Astrocyte of the spinal cord (primary cell): Measurements from ENCODE around the gene BLID.

Source experiments
- DNase-seq: peaks from one replicate; pipeline ENCODE4 v3.0.0; 2011; ENCODE audit warnings: low read depth, low spot score
- H3K4me3 ChIP-seq: 2 replicates; pipeline ENCODE4 v1.5.1; 2011; ENCODE audit warnings: low read depth, mild to moderate bottlenecking, low read length, moderate library complexity
- in situ Hi-C: cut with HindIII; loops from 2 replicates; pipeline ENCODE4 v1.10.0; 2017; ENCODE audit warnings: low sequenced_read_pairs
- TF ChIP-seq, protein P1 (sequence below): IDR thresholded peaks from 2 replicates; pipeline ENCODE4 v1.5.1; 2012; ENCODE audit warnings: low read depth, mild to moderate bottlenecking, low read length, inconsistent platforms

The BLID gene

DNA sequence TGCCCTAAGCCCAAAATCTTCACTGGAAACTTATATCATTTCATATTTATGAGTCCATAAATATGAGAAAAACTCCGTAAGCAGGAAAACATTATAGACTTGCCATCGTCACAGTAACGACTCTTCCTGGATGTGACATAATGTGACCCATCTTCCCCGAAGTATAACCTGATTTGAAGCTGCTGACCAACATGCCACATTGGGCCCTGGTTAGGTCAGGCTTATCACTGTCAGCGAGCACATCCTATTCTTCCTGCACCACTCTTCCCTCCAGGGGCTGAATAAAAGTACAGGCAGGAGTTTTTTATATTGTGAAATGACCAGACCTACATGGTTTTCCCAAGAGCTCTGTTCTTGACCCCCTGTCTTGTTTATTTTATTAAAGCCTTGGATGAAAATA lies 12.1 kb upstream of the BLID start:
- in situ Hi-C loops = no loop called here
- no peak overlapping the region for H3K4me3 ChIP-seq
- DNase-seq = no peak
- TF ChIP-seq, protein P1, sequence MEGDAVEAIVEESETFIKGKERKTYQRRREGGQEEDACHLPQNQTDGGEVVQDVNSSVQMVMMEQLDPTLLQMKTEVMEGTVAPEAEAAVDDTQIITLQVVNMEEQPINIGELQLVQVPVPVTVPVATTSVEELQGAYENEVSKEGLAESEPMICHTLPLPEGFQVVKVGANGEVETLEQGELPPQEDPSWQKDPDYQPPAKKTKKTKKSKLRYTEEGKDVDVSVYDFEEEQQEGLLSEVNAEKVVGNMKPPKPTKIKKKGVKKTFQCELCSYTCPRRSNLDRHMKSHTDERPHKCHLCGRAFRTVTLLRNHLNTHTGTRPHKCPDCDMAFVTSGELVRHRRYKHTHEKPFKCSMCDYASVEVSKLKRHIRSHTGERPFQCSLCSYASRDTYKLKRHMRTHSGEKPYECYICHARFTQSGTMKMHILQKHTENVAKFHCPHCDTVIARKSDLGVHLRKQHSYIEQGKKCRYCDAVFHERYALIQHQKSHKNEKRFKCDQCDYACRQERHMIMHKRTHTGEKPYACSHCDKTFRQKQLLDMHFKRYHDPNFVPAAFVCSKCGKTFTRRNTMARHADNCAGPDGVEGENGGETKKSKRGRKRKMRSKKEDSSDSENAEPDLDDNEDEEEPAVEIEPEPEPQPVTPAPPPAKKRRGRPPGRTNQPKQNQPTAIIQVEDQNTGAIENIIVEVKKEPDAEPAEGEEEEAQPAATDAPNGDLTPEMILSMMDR = no peak

DNA sequence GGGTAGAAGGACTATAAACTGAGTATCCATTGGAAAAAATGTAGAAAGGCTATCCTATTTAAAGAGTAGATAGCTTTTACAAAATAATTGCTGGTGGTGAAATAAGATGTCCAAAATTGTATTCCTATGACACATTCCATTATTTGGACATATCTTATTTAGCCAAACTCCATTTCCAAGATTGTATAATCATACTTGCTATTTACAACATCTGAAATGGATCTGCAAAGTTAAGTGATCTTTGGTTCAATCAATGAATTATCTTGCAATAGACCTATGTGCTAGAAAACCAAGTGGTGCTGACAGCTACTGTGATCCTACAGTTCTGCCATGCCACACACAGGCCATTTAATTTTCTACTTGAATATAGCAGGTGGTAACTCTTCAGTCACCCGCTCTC lies 11.0 kb upstream of the BLID start:
- in situ Hi-C loops = no loop called here
- H3K4me3 ChIP-seq = no peak overlapping the region
- TF ChIP-seq, protein P1 = no peak
- DNase-seq = no peak

DNA sequence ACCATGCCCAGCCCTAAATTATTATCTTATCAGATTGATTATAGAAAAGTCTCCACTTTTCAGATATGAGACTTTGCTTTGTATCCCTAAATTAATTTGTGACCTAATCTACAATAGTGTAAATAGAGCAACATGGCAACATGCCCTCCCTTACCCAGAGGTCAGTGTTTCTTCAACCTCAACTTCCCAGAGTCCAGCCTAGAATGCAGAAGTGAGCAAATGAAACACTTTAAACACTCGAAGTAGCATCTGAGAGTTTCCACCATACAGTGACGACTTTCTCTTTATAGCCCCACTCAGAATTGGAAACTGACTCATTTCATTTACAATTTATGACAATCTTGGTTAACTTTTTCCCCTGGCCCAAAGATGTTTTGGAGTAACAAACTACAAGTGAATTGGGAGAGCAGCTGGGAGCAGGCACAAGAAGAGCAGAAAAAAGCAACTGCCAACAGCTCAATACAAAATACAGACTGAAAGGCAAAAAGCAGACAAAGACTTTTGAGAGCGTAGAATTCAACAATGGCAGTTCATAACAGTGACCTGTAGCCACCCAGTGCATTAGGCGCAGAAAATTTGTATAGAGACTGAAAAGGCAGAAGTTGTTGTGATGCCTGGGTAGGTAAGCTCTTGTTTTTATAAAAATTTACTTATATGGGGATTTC lies 10.1 kb upstream of the BLID start:
- H3K4me3 ChIP-seq = no peak overlapping the region
- in situ Hi-C loops = no loop called here
- no peak for DNase-seq
- TF ChIP-seq, protein P1 = no peak

DNA sequence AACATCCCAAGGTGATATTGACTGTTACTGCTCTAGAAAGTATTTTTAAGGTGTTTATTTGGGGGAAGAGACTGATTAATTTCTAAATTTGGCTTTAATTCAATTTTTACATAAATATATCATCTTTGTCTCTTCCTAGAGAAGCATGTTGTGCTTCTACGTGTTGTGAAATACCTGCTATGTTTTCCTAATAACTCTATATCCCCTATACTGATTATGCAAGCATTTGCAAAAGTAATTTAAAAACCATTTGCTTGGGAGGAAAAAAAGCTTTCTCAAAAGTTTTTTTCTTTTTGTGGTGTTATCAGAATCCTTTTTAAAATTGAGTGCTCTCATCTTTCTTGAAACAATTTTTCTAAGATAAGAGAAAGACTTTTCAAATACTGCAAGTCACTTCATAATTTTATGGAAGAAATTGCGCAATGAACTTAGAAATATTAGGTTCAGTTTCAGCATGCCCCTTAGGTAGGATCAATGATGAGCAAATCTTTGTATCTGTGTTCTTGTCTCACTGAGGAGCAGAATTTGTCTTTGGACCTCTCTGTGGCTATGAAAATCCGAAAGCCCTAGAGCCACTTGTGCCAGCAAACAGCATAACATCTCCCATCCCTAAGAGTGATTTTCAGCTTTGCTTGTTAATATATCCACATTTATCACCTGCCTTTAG lies 7.4 kb upstream of the BLID start:
- no peak overlapping the region for H3K4me3 ChIP-seq
- TF ChIP-seq, protein P1 = no peak
- in situ Hi-C loops = no loop called here
- DNase-seq = no peak

DNA sequence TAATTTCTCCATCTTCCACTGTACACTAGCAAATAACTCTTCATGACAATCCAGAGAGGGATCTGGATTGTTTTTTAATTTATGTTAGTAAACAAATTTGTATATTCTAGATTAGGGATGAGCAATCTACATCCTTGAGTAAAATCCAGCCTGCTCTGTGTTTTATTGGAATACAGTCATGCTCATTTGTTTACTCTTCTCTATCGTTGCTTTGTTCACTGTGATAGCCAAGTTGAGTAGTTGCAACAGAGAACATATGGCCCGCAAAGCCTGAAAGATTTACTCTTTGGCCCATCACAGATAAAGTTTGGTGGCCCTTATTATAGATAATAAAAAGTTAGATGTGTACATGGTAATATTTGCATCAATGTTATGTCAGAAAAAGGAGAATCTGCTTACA lies 6.2 kb upstream of the BLID start:
- no peak for DNase-seq
- in situ Hi-C loops = no loop called here
- TF ChIP-seq, protein P1 = no peak

DNA sequence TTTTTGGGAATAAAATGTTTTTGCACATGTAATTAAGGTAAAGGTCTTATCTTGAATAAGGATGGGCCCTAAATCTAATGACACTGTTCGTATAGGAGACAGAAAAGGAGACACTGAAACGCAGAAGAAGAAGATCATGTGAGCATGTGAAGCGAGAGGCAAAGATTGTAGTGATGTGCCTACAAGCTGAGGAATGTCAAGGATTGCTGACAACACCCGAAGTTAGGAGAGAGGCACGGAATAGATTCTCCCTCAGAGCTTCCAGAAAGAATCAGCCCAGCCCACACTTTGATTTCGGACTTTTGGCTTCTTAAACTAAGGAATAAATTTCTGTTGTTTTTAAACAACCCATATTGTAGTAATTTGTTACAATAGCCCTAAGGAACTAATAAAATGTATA lies 4.1 kb upstream of the BLID start:
- in situ Hi-C loops = no loop called here

More for the DNA sequence above, 6.2 kb upstream of the BLID start:
- H3K4me3 ChIP-seq = no peak overlapping the region

More for the DNA sequence above, 4.1 kb upstream of the BLID start:
- TF ChIP-seq, protein P1 = no peak
- DNase-seq = no peak
- no peak overlapping the region for H3K4me3 ChIP-seq
